ENCODE measurements around the gene SUFU.

Gene SUFU

DNA sequence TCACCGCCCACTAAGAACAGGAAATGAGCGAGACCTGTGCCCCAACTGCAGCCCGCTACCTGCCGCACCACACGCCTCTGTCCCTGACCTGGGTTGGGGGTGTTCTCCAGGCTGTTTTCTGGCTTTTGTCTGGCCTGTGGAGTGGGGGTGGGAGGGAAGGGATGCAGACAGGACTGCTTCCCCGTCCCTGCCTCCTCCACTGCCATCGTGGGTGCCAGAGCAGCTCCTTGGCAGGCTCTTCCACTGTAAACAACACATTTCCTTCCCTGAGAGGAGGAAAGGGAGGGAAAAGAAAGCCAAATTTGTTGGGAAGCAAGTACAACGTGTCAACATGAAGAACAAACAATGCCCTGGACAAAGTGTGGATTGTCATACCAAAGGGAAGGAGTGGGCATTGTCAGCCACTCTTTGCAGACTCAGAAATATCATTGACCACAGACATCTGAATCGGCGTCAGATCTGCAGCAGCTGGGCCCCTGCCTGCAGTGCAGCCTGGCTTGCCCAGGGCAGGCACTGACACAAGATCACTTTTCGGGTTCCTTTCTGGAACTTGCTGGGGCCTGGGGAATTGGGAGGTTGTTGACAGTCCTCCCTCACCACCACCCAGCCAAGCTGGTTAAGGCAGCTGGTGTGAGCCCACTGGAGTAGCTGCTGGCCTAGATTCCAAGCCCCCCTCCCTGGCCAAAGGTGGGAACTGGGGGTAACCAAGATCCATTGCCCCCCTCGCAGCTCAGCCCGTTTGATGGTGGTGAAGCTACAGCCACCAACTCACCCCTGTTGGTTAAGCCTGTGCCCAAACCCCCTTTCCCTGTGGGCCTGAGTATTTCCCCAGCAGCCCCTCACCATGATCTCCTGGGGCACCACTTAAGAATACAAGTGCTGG, 117.9 kb downstream of the SUFU start:
- DNase-seq, result no peak

DNA sequence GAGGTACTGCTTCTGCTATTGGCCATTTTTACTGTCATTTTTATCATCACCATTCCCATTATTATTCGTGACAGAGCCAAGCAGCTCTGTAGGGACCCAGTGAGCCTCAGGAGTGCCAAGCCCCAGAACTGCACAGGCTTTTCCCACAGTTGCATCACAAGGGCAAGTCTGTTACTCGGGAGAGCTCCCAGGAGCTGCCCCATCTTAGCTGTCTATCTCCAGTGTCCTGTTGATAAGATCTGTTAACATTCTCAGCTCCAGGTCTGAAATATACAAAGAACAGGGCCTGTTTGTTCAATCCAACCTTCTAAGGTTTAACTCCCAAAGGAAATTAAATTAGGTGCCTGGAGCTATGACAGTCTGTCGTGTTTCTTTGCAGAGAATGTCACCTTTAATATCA, 120.3 kb downstream of the SUFU start:
- no peak for DNase-seq

DNA sequence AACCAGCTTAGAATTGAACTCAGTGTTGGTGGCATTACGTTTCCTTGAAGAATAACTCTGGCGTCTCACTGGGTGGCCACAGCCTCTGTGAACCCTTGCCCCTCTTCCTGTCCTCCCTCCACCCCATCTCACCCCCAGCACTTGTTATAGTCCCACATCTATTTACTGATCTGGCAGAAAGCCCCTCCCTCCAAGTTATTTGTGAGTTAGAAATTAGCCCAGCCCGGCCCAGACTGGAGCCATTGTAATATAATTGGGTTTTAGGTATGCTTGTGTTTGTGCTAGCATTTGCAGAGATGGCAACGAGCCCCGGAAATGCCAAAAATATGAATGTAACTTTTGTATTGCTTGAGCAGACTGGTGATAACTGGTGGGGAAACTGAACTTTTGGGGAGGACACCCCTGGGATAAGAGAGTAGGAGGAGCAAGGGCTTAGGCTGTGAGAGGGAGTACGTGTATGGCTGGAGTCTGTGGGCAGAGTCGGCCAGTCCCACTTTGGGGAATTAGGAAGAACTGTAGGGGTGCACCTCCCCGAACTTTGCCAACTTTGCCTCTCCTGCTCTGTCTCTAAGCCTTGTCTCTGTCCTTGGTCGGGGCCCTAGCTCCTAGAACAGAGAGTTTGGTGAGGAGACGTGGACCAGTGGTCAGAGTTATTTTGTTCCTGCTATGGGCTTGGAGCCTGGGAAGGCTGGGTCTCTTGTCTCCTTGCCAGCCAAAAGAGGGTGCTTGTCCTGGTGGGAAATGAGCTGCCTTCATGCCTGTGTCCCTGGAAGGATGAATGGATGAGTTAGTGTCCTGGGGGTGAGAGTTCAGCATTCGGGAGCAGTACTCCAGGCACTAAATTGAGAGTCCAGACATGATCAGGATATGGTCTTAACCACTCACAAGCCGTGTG, 121.2 kb downstream of the SUFU start:
- no peak for DNase-seq

DNA sequence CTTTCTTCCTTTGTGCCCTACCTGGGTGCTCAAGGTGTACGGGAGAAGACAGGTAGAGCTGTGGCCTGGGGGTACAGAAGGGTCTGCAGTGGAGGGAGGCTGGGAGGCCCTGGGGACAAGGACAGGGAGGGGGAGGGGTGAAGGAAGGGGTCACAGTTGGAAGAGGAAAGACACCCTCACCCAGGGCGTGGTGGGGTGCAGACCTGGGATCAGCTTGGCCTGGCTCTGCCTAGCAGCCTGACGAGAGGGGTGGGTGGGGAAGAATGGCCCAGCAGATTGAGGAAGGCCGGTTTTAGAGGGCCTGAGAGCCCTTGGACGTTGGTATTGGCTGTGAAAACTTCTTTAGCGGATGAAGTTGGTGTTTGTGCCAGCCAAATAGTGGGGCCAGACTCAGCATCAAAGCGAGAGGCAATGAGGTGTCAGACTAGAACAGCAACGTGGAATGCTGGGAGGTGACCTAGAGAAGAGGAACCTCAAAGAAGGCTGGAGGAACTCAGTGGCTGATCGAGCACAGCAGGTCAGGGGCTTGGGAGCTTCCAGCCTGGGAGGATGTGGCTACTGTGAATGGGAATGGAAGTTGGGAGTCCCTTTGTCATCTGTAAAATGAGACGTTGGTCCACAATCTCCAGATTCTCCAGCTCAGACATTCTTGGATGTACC, 122.4 kb downstream of the SUFU start:
- DNase-seq, result no peak

DNA sequence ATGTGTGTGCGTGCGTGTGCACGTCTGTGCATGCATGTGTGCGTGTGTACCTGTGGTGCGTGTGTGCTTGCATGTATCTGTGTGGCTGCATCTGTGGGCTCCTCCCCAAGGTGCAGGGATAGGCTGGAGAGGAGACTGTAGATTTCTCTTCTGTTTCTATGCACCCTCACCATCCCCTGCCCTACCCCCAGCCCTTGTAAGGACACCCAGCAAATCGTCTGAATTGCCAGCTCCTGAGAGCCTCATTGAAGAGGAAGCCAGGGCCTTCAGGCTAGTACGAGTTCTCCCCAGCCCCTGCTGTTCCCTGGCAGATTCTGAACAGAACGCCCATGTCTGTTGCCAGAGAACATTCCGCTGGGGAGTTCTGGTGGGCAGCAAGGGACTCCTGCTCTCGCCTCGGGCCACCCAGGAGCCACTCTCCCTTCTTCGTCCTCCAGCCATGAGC, 123.5 kb downstream of the SUFU start:
- DNase-seq, result no peak

DNA sequence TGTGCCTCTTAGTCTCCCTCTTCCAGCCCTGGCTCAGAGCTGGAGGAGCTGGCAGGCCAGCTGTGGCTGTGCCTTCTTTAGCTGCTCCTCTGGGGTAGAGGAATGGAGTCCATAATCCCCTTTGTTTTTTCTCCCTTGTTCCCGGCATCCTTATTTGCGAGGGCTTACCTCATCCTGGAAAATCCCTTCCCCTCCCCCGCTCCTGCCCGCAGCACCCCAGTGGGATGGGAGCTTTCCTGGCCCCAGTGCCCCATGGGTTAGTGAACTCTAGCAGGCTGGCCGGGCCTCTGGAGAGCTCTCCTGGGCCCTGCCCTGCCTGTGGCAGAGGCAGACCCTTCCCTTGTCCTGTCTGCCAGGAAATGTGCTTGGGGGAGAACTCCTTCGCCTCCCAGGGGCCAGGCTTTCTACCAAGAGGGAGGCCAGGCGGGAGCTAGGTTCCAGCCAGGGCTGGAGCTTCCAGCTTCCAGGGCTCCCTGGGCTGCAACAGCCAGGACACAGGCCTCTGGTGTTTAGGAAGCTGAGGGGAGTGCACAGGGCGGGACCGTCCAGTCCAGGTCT, 124.0 kb downstream of the SUFU start:
- peak; percentile 77 for DNase-seq

DNA sequence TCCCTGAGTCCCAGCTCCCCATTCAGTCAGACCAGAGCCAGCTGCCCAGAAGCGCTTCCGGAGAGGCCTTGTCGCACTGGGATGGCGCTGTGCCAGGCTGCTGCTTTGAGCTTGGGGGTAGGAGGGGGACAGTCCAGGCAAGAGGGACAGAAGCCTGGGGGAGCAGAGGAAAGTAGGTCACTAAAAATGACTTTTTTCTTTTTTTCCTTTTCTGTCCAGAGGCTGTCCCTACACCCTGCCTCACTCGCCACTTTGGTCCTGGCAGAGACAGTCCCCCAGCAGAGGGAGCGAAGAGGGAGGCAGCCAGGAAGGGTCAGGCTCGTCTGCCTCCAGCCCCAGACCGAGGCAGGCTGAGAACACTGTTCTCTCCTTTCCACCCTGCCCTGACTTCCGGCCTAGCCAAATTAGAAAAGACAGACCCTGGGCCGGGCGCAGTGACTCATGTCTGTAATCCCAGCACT, 124.7 kb downstream of the SUFU start:
- no peak for DNase-seq

DNA sequence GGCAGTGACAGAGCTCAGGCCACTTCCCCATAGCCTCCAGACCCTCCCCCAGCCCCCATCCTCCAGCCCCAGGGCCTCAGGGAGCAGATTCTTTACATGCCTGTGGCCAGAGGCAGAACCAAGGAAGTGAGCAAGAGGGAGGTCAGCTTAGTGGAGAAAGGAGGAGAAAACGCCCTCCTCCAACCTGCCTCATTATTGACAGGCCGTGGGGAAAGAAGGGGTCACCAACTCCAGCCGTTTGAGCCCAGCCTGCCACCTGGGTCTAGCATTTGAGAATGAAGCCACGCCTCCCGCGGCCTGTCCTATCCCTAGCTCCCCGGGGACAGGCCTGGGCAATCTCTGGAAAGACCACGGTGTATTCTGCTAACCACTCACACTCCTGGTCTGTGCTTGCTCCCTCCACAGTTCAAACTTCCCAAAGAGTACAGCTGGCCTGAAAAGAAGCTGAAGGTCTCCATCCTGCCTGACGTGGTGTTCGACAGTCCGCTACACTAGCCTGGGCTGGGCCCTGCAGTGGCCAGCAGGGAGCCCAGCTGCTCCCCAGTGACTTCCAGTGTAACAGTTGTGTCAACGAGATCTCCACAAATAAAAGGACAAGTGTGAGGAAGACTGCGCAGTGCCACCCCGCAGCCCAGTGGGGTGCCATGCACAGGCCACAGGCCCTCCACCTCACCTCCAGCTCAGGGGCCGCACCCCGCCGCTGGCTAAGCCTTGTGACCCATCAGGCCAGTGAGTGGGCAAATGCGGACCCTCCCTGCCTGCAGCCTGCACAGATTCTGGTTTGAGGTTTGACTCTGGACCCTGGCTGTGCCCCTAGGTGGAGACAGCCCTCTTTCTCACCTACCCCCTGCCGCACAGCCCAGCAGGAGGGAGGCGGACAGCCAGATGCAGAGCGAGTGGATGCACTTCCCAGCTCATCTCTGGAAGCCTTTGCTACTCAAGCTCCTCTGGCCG, 126.2 kb downstream of the SUFU start:
- DNase-seq, result peak; percentile 96

DNA sequence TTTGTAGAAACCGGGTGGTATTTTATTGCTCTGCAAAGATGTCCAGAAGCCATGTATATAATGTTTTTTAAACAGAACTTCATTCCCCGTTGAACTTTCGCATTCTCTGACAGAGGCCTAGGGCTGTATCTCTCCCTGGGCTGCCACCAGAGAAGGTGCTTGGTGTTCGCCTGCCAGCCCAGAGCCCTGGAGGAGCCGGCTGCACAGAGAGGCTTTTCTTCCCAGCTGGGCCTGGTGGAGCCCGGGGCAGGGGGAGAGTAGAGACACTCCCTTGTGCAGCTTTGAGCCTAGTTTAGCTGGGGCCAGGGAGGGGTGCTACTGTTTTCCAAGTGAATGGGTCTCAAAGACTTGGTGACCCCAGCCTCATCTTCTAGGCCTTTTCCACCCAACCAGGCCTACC, 126.9 kb downstream of the SUFU start:
- DNase-seq, result no peak

DNA sequence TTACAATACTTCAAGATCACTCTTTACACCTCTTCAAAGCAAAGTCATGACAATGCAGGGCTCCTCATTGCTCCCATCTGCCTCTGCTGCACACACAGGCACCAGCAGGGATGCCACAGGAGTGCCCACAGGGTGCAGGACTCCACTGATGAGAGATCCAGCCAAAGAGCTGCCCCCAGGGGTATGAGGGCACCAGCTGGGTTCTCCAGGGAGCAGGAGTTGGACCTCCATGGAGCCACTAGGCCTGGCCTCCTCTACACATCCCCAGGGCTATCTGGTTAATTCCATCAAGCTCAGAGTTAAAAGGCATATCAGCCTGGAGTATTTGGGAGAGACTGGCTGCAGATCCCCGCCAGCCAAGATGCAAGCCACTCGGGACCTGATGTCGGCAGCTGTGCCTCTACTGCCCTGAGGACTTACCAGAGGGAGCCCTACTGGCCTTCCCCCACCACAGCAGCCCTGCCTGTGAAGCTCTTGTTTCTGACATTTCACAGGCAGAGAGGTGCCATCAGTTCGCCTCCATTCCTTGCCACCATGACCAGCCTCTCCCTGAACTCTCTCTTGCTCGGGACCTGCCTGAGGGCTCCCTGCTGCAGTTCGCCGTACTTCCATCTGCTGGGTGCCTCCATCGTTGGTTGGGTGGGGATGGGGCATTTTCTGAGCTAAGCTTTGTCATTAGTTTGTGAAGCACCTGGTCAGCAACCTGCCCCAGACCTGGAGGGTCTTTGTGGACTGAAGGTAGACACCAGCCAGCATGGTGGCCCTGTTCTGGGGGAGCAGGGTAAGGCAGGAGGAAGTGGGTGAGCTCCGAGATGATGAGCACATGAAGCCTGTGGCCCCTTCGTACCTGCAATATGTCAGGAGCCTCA, 128.0 kb downstream of the SUFU start:
- DNase-seq, result no peak

DNA sequence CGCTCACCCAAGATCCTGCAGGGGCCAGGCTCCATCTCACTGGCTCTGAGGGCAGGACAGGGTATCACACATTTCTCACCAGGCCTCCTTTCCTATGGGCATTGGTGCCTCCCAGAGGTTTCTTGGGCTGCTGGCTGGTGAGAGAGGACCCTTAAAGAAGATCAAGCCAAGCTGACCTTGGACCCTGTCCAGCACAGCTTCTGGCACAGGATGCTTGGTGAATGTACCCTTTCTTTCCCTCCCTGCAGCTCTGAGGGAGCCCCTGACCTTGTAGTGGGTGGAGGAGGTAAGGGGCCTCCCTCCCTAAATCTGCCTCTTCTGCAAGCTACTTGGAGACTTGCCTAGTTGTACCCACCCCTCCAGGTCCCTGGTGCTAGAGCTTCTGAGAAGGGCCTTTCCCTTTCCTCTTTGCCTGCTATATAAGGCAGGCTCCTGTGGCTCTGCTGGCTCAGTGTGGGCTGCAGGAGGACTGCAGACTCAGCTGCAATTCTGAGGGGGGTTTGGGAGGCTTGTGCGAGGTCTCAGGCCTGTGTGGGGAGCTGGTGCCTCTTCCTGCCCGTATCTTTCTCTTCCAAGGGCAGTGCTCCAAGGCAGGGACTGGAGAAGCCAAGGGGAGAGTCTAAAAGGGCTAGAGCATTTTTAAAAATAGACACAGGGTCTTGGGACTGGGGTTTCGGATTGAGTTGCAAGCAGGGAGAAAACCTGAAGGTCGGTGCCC, 128.8 kb downstream of the SUFU start:
- no peak for DNase-seq

DNA sequence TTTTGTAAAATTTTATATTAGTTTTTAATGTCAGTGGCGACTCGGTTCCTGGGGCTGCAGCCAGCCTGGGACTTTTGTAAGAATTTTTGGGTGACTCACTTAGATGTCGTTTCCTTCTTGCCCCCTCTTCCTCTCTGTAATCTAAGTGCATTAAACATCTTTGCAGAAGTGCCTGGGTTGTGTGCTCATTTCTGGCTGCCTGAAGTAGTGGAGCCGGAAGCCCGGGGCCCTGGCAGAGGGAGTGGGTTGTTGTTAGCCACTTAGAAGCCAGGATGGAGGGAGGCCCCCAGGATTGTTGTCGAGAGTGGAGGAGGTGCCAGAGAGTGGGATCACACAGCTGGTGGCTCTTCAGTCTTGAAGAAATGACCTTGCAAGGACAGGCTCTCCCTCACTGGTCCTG, 129.5 kb downstream of the SUFU start:
- DNase-seq, result no peak

DNA sequence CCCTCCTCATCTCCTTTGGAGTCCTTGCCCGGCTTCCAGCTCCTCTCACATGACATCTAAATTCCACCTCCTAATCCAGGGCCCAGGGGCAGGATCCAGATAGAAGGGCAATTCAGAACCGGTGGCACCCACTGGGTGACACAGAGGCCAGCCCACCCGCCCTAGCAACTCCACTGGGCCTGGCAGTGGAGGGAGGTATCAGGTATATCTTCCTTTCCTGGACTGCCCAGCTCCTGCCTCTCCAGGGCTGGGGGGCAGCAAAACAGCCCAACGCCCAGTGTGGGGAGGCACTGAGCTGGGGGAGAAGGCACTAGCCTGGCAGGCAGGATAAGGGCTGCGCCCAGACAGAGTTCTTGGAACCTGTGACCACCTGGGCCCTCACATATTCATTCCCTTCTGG, 130.1 kb downstream of the SUFU start:
- DNase-seq, result no peak

DNA sequence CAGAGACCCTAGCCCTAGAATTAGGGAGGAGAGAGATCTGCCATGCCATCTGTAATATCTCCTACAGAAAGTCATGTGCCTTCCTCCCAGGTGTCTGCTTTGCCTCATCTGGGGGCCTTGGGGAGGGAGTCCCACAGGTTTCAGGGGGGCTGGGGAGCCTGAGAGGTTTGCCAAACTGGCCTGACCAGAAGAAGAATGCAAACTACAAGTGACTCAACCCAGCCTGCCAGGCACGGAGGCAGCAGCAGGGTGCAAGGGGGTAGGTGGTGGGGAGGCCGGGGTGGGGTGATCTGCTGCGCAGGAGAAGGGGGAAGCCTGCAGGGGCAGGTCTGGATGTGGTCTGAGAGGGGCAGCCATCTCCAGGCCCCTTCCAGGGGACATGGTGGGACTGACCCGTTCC, 130.9 kb downstream of the SUFU start:
- DNase-seq, result no peak

DNA sequence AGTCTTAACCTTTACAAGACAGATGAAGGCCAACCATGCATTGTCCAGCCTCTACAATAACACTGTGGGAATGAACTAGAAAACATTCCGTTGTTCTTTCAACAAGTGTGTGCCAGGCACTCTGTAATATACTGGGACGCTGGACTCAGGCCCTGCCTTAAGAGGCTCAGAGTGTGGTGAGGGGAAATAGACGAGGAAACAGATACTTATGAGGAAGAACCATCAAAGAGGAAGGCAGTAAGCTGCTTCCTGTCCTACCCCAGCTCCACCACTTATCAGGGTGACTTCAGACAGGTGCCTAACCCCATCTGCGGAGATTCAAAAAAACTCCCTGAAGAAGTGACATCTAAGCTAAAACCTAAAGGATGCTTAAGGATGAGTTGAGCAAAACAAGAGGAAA, 131.6 kb downstream of the SUFU start:
- DNase-seq, result no peak

DNA sequence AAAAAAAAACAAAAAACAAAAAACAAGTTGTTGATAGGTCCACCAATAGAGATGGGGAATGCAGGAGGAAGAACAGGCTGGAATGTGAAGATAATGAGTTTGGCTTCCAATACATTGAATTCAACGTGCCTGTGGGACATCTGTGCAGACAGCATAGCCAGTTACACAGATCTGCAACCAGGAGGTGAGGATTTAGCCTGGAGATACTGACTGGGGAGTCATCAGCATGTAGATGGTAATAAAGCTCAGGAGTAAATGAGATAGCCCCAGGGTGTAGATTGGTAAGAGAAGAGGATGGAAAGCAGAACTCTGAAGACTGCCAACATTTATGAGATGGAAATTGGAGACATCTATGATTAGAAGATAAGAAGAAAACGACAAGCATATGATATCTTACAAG, 135.8 kb downstream of the SUFU start:
- DNase-seq, result no peak

DNA sequence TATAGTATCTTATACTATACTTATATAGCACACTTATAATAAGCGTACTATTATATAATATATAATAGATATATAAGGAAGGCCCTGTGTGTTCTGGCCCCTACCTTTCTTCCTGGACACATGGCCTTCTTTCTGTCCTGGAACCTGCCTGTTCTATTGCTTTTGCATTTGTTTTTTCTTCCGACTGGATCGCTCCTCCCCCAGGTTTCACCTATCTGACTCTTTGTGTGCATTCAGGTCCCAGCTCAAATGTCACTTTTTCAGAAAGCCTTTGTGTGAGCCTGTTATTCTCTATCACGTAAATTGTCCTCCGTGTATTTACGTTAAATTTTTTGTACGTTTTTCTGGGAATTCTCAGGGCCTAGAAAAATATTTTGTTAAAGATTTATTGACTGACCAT, 137.6 kb downstream of the SUFU start:
- DNase-seq, result no peak

DNA sequence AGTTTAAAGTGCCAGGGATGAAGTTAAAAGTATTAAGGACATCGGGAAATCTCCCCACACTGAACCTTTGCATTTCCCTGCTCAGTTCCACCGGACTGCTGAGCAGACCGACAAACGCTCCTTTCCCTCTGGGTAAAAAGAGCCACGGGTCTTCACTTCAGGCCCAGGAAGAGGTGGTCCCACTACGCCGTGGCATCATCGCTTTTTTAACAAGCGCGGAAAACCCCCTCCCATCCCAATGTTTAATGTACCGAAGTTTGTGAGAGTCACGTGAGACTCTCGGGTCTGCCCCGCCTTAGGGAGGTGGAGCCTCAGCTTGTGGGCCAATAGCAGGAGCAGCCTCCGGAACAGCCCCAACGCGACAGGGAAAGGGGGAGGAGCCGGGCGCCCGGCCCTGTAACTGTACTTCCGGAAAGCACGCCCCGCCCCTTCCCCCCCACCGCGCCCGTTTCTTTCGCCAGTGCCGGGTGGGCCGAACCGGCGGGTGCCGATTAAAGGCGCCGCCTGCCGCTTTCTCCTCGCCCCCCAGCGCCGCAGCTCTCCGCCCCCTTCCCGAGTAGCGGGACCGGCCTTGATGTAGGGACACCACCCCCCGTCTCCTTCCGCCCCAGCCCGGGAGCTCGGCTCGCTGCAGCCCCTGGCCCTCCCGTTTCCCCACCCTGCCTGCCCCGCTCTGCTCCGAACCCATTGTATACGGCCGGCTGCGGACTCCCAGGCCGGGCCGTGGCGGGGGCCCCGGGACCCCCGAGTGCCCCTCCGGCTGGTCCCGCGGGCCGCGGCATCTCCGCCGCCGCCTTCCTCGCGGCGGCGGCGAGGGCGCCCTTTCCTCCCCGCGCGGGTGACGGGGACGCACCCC, 138.3 kb downstream of the SUFU start:
- DNase-seq, result peak; percentile 89

DNA sequence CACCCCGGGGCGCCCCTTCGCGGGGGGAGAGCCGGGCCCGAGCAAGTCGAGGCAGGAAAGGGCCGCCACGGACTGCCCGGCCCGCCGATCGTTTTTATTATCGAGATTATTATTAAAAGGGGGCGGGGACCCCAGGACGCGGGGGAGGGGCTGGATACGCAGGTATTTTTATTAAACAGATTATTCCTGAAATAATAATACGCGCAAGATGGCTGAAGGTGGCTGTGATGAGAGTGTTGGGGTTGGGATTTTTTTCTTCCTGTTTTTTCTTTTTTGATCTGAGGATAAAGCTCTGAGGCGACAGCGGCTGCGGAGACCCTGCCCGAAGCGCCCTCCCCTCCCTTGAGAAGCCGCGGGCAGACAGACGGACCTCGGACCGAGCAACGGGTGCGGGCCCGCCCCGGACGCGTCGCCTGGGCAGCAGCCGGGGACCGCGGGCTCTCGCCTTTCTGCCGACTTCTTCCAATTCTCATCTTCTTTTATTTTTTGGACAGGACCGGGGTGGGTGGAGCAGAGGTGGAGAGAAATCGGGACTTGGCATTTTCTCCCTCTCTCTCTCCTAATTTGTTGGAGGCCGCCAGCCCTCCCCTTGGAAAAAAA, 139.1 kb downstream of the SUFU start:
- peak; percentile 57 for DNase-seq
